SK-N-SH treated with all-trans-retinoic acid at 6 μM for 48 hours (cell line): ENCODE data around the gene JAK1.

ENCODE experiments used
- ARNTL ChIP-seq: fragments of 450-650 bp; formaldehyde crosslinking; IDR thresholded peaks from 2 replicates; pipeline ENCODE4 v1.5.0; 2020; ENCODE audit warnings: low read depth, mild to moderate bottlenecking, moderate library complexity, borderline replicate concordance
- BACH2 ChIP-seq: fragments of 250-450 bp; sonication (Bioruptor Pico); IDR thresholded peaks from 2 replicates; pipeline ENCODE4 v1.9.0; 2021; ENCODE audit warnings: mild to moderate bottlenecking, borderline replicate concordance
- OSR1 ChIP-seq: fragments of 250-450 bp; sonication (Bioruptor Pico); IDR thresholded peaks from 2 replicates; pipeline ENCODE4 v1.8.0; 2022; ENCODE audit warnings: moderate library complexity, mild to moderate bottlenecking, inconsistent platforms
- TCF4 ChIP-seq: fragments of 250-450 bp; sonication (Bioruptor Pico); IDR thresholded peaks from 2 replicates; pipeline ENCODE4 v1.8.0; 2021; ENCODE audit warnings: mild to moderate bottlenecking, moderate library complexity, borderline replicate concordance
- ZFP3 ChIP-seq: fragments of 250-450 bp; sonication (Bioruptor Pico); IDR thresholded peaks from 2 replicates; pipeline ENCODE4 v1.5.0; 2020; ENCODE audit warnings: mild to moderate bottlenecking, moderate library complexity
- ZNF70 ChIP-seq: fragments of 450-650 bp; formaldehyde crosslinking; IDR thresholded peaks from 2 replicates; pipeline ENCODE4 v1.5.0; 2020; ENCODE audit warnings: mild to moderate bottlenecking, moderate library complexity
- TF ChIP-seq, protein P1 (sequence below): fragments of 250-450 bp; sonication (Bioruptor Pico); IDR thresholded peaks from 2 replicates; pipeline ENCODE4 v1.5.1; 2020; ENCODE audit warnings: low read depth, mild to moderate bottlenecking, moderate library complexity

DNA sequence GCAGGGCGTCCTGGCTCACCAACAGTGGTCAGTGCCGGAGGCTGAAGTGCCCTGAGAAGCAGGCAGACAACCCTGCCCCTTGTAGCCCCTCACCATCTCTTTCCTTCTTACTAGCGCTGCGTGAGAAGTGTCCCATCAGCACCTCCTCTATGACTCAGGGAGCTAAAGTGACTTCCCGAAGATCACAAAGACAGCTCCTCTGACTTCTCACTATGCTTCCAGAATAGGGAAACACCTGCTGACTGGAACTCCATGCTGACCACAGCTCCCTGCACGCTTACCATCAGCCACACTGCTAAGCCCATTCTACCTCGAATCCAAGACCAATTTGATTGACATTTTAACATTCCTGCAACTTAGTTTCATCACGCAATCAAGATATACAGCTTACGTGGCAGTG, 92.8 kb downstream of the JAK1 start:
- no peak for TF ChIP-seq ZFP3 (CRISPR knock-in tag)
- TF ChIP-seq, protein P1, sequence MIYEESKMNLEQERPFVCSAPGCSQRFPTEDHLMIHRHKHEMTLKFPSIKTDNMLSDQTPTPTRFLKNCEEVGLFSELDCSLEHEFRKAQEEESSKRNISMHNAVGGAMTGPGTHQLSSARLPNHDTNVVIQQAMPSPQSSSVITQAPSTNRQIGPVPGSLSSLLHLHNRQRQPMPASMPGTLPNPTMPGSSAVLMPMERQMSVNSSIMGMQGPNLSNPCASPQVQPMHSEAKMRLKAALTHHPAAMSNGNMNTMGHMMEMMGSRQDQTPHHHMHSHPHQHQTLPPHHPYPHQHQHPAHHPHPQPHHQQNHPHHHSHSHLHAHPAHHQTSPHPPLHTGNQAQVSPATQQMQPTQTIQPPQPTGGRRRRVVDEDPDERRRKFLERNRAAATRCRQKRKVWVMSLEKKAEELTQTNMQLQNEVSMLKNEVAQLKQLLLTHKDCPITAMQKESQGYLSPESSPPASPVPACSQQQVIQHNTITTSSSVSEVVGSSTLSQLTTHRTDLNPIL, result no peak
- TF ChIP-seq OSR1 (CRISPR knock-in tag), result no peak
- TF ChIP-seq ZNF70 (CRISPR knock-in tag), result no peak
- no peak for TF ChIP-seq BACH2 (CRISPR knock-in tag)
- no peak for TF ChIP-seq TCF4 (CRISPR knock-in tag)
- TF ChIP-seq ARNTL, result no peak
